ENCODE measurements around the gene TADA2B.

DNA sequence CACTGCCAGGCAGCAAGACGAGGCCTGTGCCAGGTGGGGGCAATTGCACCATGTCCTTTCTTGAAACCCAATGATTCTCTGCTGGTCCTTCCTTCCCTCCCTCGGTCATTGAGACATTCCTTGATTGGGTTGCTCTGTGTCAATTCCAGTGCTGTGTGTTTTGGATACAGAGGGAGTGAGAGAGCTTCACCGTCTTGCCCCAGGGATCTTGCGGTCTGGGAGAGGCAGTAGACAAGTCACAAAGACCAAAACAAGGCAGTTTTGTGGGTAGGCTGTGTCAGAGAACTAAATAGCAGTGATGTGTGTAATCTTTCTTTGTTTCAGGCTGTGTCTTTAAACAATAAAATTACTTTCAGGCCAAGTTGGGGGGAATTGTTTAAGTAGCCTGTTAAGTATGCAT, 38.8 kb upstream of the TADA2B start:
- TF ChIP-seq CTCF (IDR thresholded peaks at IDR 0.05; ENCODE audit: low read depth, low read length) (no peak), EZH2phosphoT487 (IDR thresholded peaks at IDR 0.05; ENCODE audit: low read depth) (no peak)
